HepG2 (cell line): Measurements from ENCODE around the gene ZFAND2B. TPM values are rescaled to one million over a fixed set of nuclear protein-coding genes. Genes with fewer than 3 reads are reported as not detected.

Experiments used
- CREB3 ChIP-seq: sonication (generic); formaldehyde crosslinking; IDR thresholded peaks from 2 replicates; pipeline ENCODE4 v1.5.0; 2020; ENCODE audit warnings: missing genetic modification reagents
- EP300 ChIP-seq, 3 experiments: sonication (generic) in 1 of 3; formaldehyde crosslinking in 1 of 3; IDR thresholded peaks; 2 replicates each; pipeline versions ENCODE4 v1.5.1 to v1.6.1; 2011 to 2020; ENCODE audit warnings: low read depth in 2 of 3, low read length in 2 of 3, borderline replicate concordance in 1 of 3, improper control_type of control experiment in 1 of 3, mild to moderate bottlenecking in 1 of 3, missing genetic modification reagents in 1 of 3, moderate library complexity in 1 of 3
- JARID2 ChIP-seq: sonication (generic); formaldehyde crosslinking; IDR thresholded peaks from 2 replicates; pipeline ENCODE4 v1.8.1; 2023; ENCODE audit warnings: missing genetic modification reagents, inconsistent platforms; ENCODE audit not compliant: insufficient replicate concordance
- LCORL ChIP-seq, 2 experiments: fragments of 450-650 bp in 1 of 2; sonication (generic) in 1 of 2; formaldehyde crosslinking in 1 of 2; IDR thresholded peaks; 2 replicates each; pipeline versions ENCODE4 v1.5.0 to v1.6.1; 2017 to 2020; ENCODE audit warnings: antibody characterized with exemption in 1 of 2, missing genetic modification reagents in 1 of 2
- MAF1 ChIP-seq: sonication (generic); formaldehyde crosslinking; IDR thresholded peaks from 2 replicates; pipeline ENCODE4 v1.5.0; 2020; ENCODE audit warnings: missing genetic modification reagents, borderline replicate concordance
- MAFK ChIP-seq, 2 experiments: IDR thresholded peaks in 1 of 2; conservative IDR thresholded peaks in 1 of 2; 2 replicates each; pipeline ENCODE4 v1.6.1; 2011; ENCODE audit warnings: improper control_type of control experiment in 2 of 2, low read length in 2 of 2
- MXD1 ChIP-seq: sonication (generic); formaldehyde crosslinking; IDR thresholded peaks from 2 replicates; pipeline ENCODE4 v1.4.0; 2020; ENCODE audit warnings: mild to moderate bottlenecking, missing genetic modification reagents
- ONECUT2 ChIP-seq: sonication (generic); formaldehyde crosslinking; IDR thresholded peaks from 2 replicates; pipeline ENCODE4 v1.4.0; 2020; ENCODE audit warnings: missing genetic modification reagents
- RCOR2 ChIP-seq: IDR thresholded peaks from 2 replicates; pipeline ENCODE4 v1.6.1; 2016; ENCODE audit warnings: missing biosample characterization, missing genetic modification reagents
- SALL1 ChIP-seq: sonication (generic); formaldehyde crosslinking; IDR thresholded peaks from 2 replicates; pipeline ENCODE4 v1.8.0; 2022; ENCODE audit warnings: mild to moderate bottlenecking, missing genetic modification reagents
- ZBTB38 ChIP-seq: sonication (generic); formaldehyde crosslinking; IDR thresholded peaks from 2 replicates; pipeline ENCODE4 v1.5.1; 2020; ENCODE audit warnings: mild to moderate bottlenecking, missing genetic modification reagents
- ZNF326 ChIP-seq: sonication (generic); formaldehyde crosslinking; IDR thresholded peaks from 2 replicates; pipeline ENCODE4 v1.4.0; 2020; ENCODE audit warnings: missing genetic modification reagents, borderline replicate concordance
- ZNF619 ChIP-seq: sonication (generic); formaldehyde crosslinking; IDR thresholded peaks from 2 replicates; pipeline ENCODE4 v1.4.0; 2020; ENCODE audit warnings: mild to moderate bottlenecking, missing genetic modification reagents
- polyA plus RNA-seq, 8 experiments: library from polyadenylated mRNA; depleted of rRNA in 3 of 8; stranded (reverse) in 7 of 8; unstranded in 1 of 8; fragments of >200 nt; fragmentation: Illumina TruSeq in 4 of 8; extraction: Trizol in 4 of 8; gene quantifications; 2 replicates each; pipeline versions ENCODE4 v1.2.1 to v1.2.3, GENCODE V29; 2011 to 2016; ENCODE audit warnings: low read depth in 4 of 8, missing spikeins in 1 of 8, mixed read lengths in 1 of 8; ENCODE audit not compliant: insufficient read depth in 1 of 8
- total RNA-seq, 5 experiments: library from RNA; depleted of rRNA; stranded (reverse); fragments of >200 nt; fragmentation: Illumina TruSeq; extraction: Trizol; gene quantifications; 2 replicates each; pipeline ENCODE4 v1.2.3, GENCODE V29; 2016; ENCODE audit warnings: low read depth in 1 of 5
- TF ChIP-seq, protein P1 (sequence below): sonication (generic); formaldehyde crosslinking; IDR thresholded peaks from 2 replicates; pipeline ENCODE4 v1.5.0; 2020; ENCODE audit warnings: mild to moderate bottlenecking, missing genetic modification reagents, moderate library complexity
- TF ChIP-seq, protein P2 (sequence below): sonication (generic); formaldehyde crosslinking; IDR thresholded peaks from 2 replicates; pipeline ENCODE4 v1.4.0; 2020; ENCODE audit warnings: low read depth, mild to moderate bottlenecking, missing genetic modification reagents

Gene ZFAND2B
- total and polyA plus RNA-seq, 2 of the 13 experiments (the other 11 are each of a cell fraction or from before 2014, with no cell fraction given) = 53.3 to 115 TPM

- TF ChIP-seq, protein P1, sequence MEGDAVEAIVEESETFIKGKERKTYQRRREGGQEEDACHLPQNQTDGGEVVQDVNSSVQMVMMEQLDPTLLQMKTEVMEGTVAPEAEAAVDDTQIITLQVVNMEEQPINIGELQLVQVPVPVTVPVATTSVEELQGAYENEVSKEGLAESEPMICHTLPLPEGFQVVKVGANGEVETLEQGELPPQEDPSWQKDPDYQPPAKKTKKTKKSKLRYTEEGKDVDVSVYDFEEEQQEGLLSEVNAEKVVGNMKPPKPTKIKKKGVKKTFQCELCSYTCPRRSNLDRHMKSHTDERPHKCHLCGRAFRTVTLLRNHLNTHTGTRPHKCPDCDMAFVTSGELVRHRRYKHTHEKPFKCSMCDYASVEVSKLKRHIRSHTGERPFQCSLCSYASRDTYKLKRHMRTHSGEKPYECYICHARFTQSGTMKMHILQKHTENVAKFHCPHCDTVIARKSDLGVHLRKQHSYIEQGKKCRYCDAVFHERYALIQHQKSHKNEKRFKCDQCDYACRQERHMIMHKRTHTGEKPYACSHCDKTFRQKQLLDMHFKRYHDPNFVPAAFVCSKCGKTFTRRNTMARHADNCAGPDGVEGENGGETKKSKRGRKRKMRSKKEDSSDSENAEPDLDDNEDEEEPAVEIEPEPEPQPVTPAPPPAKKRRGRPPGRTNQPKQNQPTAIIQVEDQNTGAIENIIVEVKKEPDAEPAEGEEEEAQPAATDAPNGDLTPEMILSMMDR (CRISPR knock-in tag) = 0 out of 2 replicates have a peak, but pooled peaks have one; percentile 9
- TF ChIP-seq JARID2 (CRISPR knock-in tag) (no peak), ZBTB38 (CRISPR knock-in tag) (peak; percentile 93; the same call in 1 of the 2 replicates), LCORL (IDR thresholded peaks at IDR 0.05) (no peak), LCORL (CRISPR knock-in tag; IDR thresholded peaks at IDR 0.05) (0 out of 2 replicates have a peak, but pooled peaks have one; percentile 21), SALL1 (CRISPR knock-in tag) (0 out of 2 replicates have a peak, but pooled peaks have one; percentile 14), EP300 (IDR thresholded peaks at IDR 0.05; ENCODE audit: low read depth in 2 of 2, low read length in 2 of 2) (no peak), EP300 (CRISPR knock-in tag; IDR thresholded peaks at IDR 0.05; ENCODE audit: borderline replicate concordance) (no peak), ZNF326 (CRISPR knock-in tag) (no peak), CREB3 (CRISPR knock-in tag) (no peak), ZNF619 (no peak), MAFK (conservative IDR thresholded peaks at IDR 0.05 in 1 of 2, IDR thresholded peaks at IDR 0.05 in 1 of 2; ENCODE audit: low read length in 2 of 2) (peak; percentile 58 to 79; a peak in 3 of 4 replicates), ONECUT2 (no peak), RCOR2 (CRISPR knock-in tag) (no peak), MXD1 (no peak), MAF1 (CRISPR knock-in tag) (no peak)
- TF ChIP-seq, protein P2, sequence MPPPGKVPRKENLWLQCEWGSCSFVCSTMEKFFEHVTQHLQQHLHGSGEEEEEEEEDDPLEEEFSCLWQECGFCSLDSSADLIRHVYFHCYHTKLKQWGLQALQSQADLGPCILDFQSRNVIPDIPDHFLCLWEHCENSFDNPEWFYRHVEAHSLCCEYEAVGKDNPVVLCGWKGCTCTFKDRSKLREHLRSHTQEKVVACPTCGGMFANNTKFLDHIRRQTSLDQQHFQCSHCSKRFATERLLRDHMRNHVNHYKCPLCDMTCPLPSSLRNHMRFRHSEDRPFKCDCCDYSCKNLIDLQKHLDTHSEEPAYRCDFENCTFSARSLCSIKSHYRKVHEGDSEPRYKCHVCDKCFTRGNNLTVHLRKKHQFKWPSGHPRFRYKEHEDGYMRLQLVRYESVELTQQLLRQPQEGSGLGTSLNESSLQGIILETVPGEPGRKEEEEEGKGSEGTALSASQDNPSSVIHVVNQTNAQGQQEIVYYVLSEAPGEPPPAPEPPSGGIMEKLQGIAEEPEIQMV = no peak
These were observed 41.4 kb downstream of the ZFAND2B start (continued) for GRCh38 chr2:219247678-219248642.
